ENCODE measurements around the gene CENPP. TPM values are rescaled to one million over a fixed set of nuclear protein-coding genes. Genes with fewer than 3 reads are reported as not detected.

The CENPP gene
- total RNA-seq, 4 donors from 2014 or later = 2.8 to 51.2 (median 4.9) TPM

DNA sequence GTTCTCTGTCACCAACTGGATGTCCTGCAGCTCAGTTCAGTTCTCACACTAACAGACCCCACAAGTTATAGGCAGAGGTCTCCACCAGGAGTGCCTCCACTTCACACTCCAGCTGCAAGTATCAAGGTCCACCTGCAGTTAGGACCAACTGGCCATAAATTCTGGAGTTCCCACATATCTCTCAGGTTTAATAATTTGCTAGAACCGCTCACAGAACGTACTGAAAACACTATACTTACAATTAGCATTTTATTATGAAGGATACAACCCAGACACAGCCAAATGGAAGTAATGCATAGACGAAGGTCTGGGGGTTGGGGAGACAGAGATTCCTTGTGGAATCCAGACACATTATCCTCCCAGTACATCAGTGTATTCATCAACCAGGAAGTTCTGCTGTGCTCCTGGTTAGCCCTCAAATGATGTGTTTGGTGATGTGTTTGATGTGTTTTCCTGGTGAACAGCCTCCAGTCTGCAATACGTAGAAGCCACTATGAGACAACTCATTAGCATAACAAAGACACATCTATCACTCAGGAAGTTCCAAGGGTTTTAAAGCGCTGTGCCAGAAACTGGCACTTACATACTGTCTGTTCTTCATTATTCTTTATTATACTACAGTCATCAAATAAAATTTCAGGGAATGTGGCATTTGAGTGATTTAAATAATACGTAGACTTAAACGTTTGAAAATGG, 53.3 kb downstream of the CENPP start:
- TF ChIP-seq POLR2A (IDR thresholded peaks at IDR 0.05) = no peak
- TF ChIP-seq, protein P1, sequence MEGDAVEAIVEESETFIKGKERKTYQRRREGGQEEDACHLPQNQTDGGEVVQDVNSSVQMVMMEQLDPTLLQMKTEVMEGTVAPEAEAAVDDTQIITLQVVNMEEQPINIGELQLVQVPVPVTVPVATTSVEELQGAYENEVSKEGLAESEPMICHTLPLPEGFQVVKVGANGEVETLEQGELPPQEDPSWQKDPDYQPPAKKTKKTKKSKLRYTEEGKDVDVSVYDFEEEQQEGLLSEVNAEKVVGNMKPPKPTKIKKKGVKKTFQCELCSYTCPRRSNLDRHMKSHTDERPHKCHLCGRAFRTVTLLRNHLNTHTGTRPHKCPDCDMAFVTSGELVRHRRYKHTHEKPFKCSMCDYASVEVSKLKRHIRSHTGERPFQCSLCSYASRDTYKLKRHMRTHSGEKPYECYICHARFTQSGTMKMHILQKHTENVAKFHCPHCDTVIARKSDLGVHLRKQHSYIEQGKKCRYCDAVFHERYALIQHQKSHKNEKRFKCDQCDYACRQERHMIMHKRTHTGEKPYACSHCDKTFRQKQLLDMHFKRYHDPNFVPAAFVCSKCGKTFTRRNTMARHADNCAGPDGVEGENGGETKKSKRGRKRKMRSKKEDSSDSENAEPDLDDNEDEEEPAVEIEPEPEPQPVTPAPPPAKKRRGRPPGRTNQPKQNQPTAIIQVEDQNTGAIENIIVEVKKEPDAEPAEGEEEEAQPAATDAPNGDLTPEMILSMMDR (IDR thresholded peaks at IDR 0.05) = no peak
- Histone ChIP-seq H3K4me3 (no peak overlapping the region), H3K4me1 (peaks cover 0 to 17% (median 0%) of the 10 kb centered on the region in 4 donors), H3K36me3 (no peaks in the 10 kb centered on the region), H3K27ac (peak overlapping the region in 2 of 4 donors; percentile 18 to 30), H3K27me3 (no peaks in the 10 kb centered on the region), H3K9me3 (no peaks in the 10 kb centered on the region)
- no peak for DNase-seq

DNA sequence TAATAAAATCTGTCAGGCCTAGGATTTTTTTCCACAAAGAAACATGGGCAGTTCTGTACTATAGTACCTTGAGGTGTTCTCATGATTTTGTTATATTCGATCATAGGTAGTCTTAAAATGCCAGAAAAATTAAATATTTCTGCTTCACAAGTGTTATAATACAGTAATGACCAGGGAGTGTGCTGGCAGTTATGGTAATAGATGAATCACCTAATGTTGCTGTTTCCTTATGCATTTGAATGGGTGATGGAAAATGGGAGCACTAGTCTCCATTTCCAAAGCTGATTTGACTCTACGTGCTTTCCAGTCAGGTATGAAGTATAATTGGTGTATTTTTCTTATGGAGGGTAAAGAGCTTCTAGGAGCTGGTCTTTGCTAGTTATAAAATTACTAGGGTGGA, 54.9 kb downstream of the CENPP start:
- peaks cover 0 to 17% (median 0%) of the 10 kb centered on the region in 4 donors for H3K4me1 ChIP-seq
- H3K27me3 ChIP-seq = no peaks in the 10 kb centered on the region
- H3K36me3 ChIP-seq = no peaks in the 10 kb centered on the region
- H3K9me3 ChIP-seq = no peaks in the 10 kb centered on the region
- DNase-seq = no peak
- H3K4me3 ChIP-seq = no peak overlapping the region
- no peak for TF ChIP-seq POLR2A (IDR thresholded peaks at IDR 0.05)
- TF ChIP-seq, protein P1 (IDR thresholded peaks at IDR 0.05) = no peak
- no peak overlapping the region for H3K27ac ChIP-seq

DNA sequence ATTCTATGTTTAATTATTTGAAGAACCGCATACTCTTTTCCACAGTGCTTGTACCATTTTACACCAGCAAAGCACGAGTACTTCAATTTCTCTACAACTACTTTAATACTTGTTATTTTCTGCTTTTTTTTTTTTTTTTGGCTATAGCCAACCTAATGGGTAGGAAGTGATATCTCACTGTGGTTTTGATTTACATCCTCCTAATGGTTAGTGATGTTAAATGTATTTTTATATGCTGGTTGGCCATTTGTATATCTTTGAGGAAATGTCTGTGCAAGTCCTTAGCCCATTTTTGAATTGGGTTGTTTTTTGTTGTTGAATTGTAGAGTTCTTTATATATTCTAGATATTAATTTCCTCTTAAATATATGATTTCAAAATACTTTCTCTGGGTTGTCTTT, 56.0 kb downstream of the CENPP start:
- H3K4me3 ChIP-seq = no peak overlapping the region
- H3K4me1 ChIP-seq = peaks cover 0 to 17% (median 0%) of the 10 kb centered on the region in 4 donors
- no peak for TF ChIP-seq POLR2A (IDR thresholded peaks at IDR 0.05)
- TF ChIP-seq, protein P1 (IDR thresholded peaks at IDR 0.05) = no peak
- no peak for DNase-seq
- H3K27me3 ChIP-seq = no peaks in the 10 kb centered on the region
- H3K36me3 ChIP-seq = no peaks in the 10 kb centered on the region
- H3K9me3 ChIP-seq = no peaks in the 10 kb centered on the region
- H3K27ac ChIP-seq = no peak overlapping the region

DNA sequence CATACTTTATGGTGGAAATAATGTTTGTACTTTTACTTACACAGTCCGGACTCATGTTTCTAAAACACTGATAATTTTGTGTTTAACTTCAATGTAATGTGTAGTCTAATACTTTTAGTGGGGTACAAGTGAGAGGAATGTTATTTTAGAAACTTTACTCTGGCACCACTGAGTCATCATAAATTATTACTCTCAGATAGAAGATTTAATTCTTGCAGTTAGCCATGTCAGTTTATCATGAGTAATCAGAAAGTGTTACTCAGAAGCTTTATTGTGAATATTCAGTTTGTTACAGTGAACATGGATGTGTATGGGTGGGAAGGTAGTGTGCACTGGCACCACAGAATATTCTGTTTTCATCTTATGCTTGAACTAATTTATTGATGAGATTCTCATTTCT, 58.6 kb downstream of the CENPP start:
- DNase-seq = no peak
- no peaks in the 10 kb centered on the region for H3K27me3 ChIP-seq

DNA sequence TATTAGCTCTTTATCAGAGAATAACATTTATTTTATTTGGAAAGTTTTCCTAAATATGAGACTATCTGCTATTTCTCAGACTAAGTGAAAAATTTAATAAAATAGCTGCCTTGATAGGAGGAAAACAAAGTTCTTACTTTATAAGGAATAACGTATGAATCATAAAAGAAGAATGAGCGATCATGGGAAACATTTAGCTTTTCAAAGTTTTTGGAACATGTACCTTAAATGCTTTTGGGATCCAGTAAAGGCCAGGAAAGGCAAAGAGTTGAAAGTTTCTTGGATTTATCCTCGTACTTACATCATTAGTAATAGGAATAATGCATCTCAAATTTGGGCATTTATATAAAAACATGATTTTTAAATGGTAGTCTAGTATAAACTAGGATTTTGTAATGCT, 59.2 kb downstream of the CENPP start:
- DNase-seq = no peak
- no peaks in the 10 kb centered on the region for H3K27me3 ChIP-seq
- peaks cover 0 to under 1% (median 0%) of the 10 kb centered on the region in 4 donors for H3K4me1 ChIP-seq
- TF ChIP-seq POLR2A (IDR thresholded peaks at IDR 0.05) = no peak
- TF ChIP-seq, protein P1 (IDR thresholded peaks at IDR 0.05) = no peak
- H3K9me3 ChIP-seq = no peaks in the 10 kb centered on the region
- no peaks in the 10 kb centered on the region for H3K36me3 ChIP-seq
- H3K4me3 ChIP-seq = no peak overlapping the region
- H3K27ac ChIP-seq = no peak overlapping the region

More for the DNA sequence above, 58.6 kb downstream of the CENPP start:
- H3K9me3 ChIP-seq = no peaks in the 10 kb centered on the region
- no peak for TF ChIP-seq POLR2A (IDR thresholded peaks at IDR 0.05)
- TF ChIP-seq, protein P1 (IDR thresholded peaks at IDR 0.05) = no peak
- no peak overlapping the region for H3K27ac ChIP-seq
- H3K4me1 ChIP-seq = peaks cover 0 to 7% (median 0%) of the 10 kb centered on the region in 4 donors
- no peak overlapping the region for H3K4me3 ChIP-seq
- no peaks in the 10 kb centered on the region for H3K36me3 ChIP-seq
